HG02588 (cell line): ENCODE measurements around the gene PGRMC2.

Source experiments
- ATAC-seq: cut with Tn5 transposase; IDR thresholded peaks from one replicate; pipeline ENCODE4 v1.9.1; 2021; ENCODE audit warnings: mild to moderate bottlenecking, moderate library complexity; ENCODE audit not compliant: unreplicated experiment

Gene PGRMC2

GRCh38 chr4:128287141-128287870 is at the start of gene PGRMC2:
PGRMC2 (minus strand) TSS chr4:128287813; CDS start chr4:128287790, 23 bp downstream.
- ATAC-seq: peak; percentile 6

GRCh38 chr4:128335541-128335940 is 47.9 kb upstream of the PGRMC2 start:
- ATAC-seq: no peak

- no peak for ATAC-seq
Measured at GRCh38 chr4:128334256-128334655, 46.6 kb upstream of the PGRMC2 start.

- ATAC-seq: no peak
Measured at GRCh38 chr4:128333309-128334018, 45.9 kb upstream of the PGRMC2 start.

- no peak for ATAC-seq
Measured at GRCh38 chr4:128332081-128332480, 44.5 kb upstream of the PGRMC2 start.

- ATAC-seq: no peak
Measured at GRCh38 chr4:128329638-128330037, 42.0 kb upstream of the PGRMC2 start.

- ATAC-seq: no peak
Measured at GRCh38 chr4:128328106-128328505, 40.5 kb upstream of the PGRMC2 start.

GRCh38 chr4:128323401-128323800 is 35.8 kb upstream of the PGRMC2 start:
- no peak for ATAC-seq

- ATAC-seq: no peak
Measured at GRCh38 chr4:128322986-128323385, 35.4 kb upstream of the PGRMC2 start.

GRCh38 chr4:128322311-128322710 is 34.7 kb upstream of the PGRMC2 start:
- ATAC-seq: no peak

- ATAC-seq: no peak
Measured at GRCh38 chr4:128320656-128321055, 33.0 kb upstream of the PGRMC2 start.

- no peak for ATAC-seq
Measured at GRCh38 chr4:128315756-128316520, 28.3 kb upstream of the PGRMC2 start.

GRCh38 chr4:128311659-128312403 is 24.2 kb upstream of the PGRMC2 start:
- no peak for ATAC-seq

GRCh38 chr4:128310266-128310697 is 22.7 kb upstream of the PGRMC2 start:
- no peak for ATAC-seq

- ATAC-seq: no peak
Measured at GRCh38 chr4:128309585-128309984, 22.0 kb upstream of the PGRMC2 start.

- no peak for ATAC-seq
Measured at GRCh38 chr4:128308986-128309385, 21.4 kb upstream of the PGRMC2 start.

- peak; percentile 74 for ATAC-seq
Measured at GRCh38 chr4:128307123-128307571, 19.5 kb upstream of the PGRMC2 start.

GRCh38 chr4:128305942-128306341 is 18.3 kb upstream of the PGRMC2 start:
- ATAC-seq: no peak

- no peak for ATAC-seq
Measured at GRCh38 chr4:128303986-128304385, 16.4 kb upstream of the PGRMC2 start.

- ATAC-seq: no peak
Measured at GRCh38 chr4:128303405-128303785, 15.8 kb upstream of the PGRMC2 start.

- ATAC-seq: no peak
Measured at GRCh38 chr4:128301979-128302378, 14.4 kb upstream of the PGRMC2 start.
